ENCODE measurements around the gene AFP. TPM values are rescaled to one million over a fixed set of nuclear protein-coding genes. Genes with fewer than 3 reads are reported as not detected.

The AFP gene
- total RNA-seq, 1 donor from 2014 or later: not detected

- no peaks in the 10 kb centered on the region for H3K36me3 Mint-ChIP-seq
- H3K27ac Mint-ChIP-seq: no peak overlapping the region
- H3K27ac ChIP-seq: no peak overlapping the region
- no peaks in the 10 kb centered on the region for H4K20me1 ChIP-seq (ENCODE audit: low read depth)
- no peak overlapping the region for H3K9ac ChIP-seq
- no peaks in the 10 kb centered on the region for H3K79me2 ChIP-seq (ENCODE audit: low read depth)
- no peaks in the 10 kb centered on the region for H3K9me3 ChIP-seq (ENCODE audit: low read depth)
- H3K4me3 ChIP-seq: no peak overlapping the region
- H3K27me3 Mint-ChIP-seq (ENCODE audit: insufficient read depth, low read depth): no peaks in the 10 kb centered on the region
- H3K4me1 Mint-ChIP-seq: no peaks in the 10 kb centered on the region
- DNase-seq (ENCODE audit: low spot score): no peak
- H2AFZ ChIP-seq (replicated peaks): no peak overlapping the region
- H3K4me2 ChIP-seq: no peak overlapping the region
- H3K36me3 ChIP-seq: no peaks in the 10 kb centered on the region
- H3K4me3 Mint-ChIP-seq: no peak overlapping the region
- H3K9me3 Mint-ChIP-seq: peaks cover 11% of the 10 kb centered on the region
- H3K4me1 ChIP-seq: no peaks in the 10 kb centered on the region
- no peaks in the 10 kb centered on the region for H3K27me3 ChIP-seq
- TF ChIP-seq CTCF (IDR thresholded peaks at IDR 0.05) (no peak), EZH2phosphoT487 (IDR thresholded peaks at IDR 0.05) (no peak), EZH2 (IDR thresholded peaks at IDR 0.05) (no peak)
- no peaks in the 10 kb centered on the region for H3F3A ChIP-seq (ENCODE audit: low read depth)
Measured at GRCh38 chr4:73468170-73468569, 32.1 kb downstream of the AFP start.

GRCh38 chr4:73470728-73471127 is 34.7 kb downstream of the AFP start:
- Histone ChIP-seq H3K9ac (no peak overlapping the region), H3K27me3 (no peaks in the 10 kb centered on the region), H4K20me1 (ENCODE audit: low read depth) (no peaks in the 10 kb centered on the region), H3K9me3 (ENCODE audit: low read depth) (no peaks in the 10 kb centered on the region), H3K79me2 (ENCODE audit: low read depth) (no peaks in the 10 kb centered on the region), H3F3A (ENCODE audit: low read depth) (no peaks in the 10 kb centered on the region), H3K4me3 (no peak overlapping the region), H3K4me1 (no peaks in the 10 kb centered on the region), H3K27ac (no peak overlapping the region), H2AFZ (replicated peaks) (no peak overlapping the region), H3K36me3 (no peaks in the 10 kb centered on the region), H3K4me2 (no peak overlapping the region)
- Mint-ChIP-seq H3K9me3 (peaks cover 30% of the 10 kb centered on the region), H3K36me3 (no peaks in the 10 kb centered on the region), H3K27me3 (ENCODE audit: insufficient read depth, low read depth) (no peaks in the 10 kb centered on the region), H3K4me3 (no peak overlapping the region), H3K4me1 (no peaks in the 10 kb centered on the region), H3K27ac (no peak overlapping the region)
- DNase-seq (ENCODE audit: low spot score): no peak
- TF ChIP-seq CTCF (IDR thresholded peaks at IDR 0.05): no peak
- TF ChIP-seq EZH2phosphoT487 (IDR thresholded peaks at IDR 0.05): no peak

- Histone ChIP-seq H4K20me1 (ENCODE audit: low read depth) (no peaks in the 10 kb centered on the region), H3K36me3 (no peaks in the 10 kb centered on the region), H3K27ac (no peak overlapping the region), H3K4me2 (no peak overlapping the region), H3K27me3 (no peaks in the 10 kb centered on the region), H3K79me2 (ENCODE audit: low read depth) (no peaks in the 10 kb centered on the region), H3K9ac (no peak overlapping the region), H3F3A (ENCODE audit: low read depth) (no peaks in the 10 kb centered on the region), H2AFZ (replicated peaks) (no peak overlapping the region), H3K4me1 (no peaks in the 10 kb centered on the region), H3K9me3 (ENCODE audit: low read depth) (no peaks in the 10 kb centered on the region), H3K4me3 (no peak overlapping the region)
- no peak for DNase-seq (ENCODE audit: low spot score)
- Mint-ChIP-seq H3K4me1 (no peaks in the 10 kb centered on the region), H3K27me3 (ENCODE audit: insufficient read depth, low read depth) (peaks cover 6% of the 10 kb centered on the region), H3K9me3 (peaks cover 29% of the 10 kb centered on the region), H3K27ac (no peak overlapping the region), H3K36me3 (no peaks in the 10 kb centered on the region), H3K4me3 (no peak overlapping the region)
- no peak for TF ChIP-seq CTCF (IDR thresholded peaks at IDR 0.05)
- no peak for TF ChIP-seq EZH2 (IDR thresholded peaks at IDR 0.05)
- no peak for TF ChIP-seq EZH2phosphoT487 (IDR thresholded peaks at IDR 0.05)
Measured at GRCh38 chr4:73477176-73477575, 41.2 kb downstream of the AFP start.

DNA sequence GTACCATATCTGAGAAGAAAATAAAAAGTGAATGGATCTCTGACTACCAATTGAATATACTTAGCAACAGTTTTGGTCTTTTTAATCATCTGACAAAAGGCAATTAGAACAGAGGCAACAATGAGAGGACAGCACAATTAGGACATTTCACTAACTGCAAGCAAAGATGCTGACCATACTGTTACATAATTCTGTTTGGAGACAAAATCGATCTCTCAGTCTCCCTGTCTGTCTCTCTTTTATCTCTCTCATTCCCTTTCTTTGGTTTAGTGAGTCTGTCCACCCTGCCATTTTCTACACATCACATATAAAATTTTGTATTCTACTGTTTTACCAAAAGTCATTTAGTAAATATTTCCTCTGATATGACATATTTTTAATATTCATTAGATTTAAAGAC is 43.3 kb downstream of the AFP start:
- no peak overlapping the region for H3K4me3 ChIP-seq

More for the DNA sequence above, 43.3 kb downstream of the AFP start:
- no peak overlapping the region for H3K27ac Mint-ChIP-seq
- no peak overlapping the region for H3K9ac ChIP-seq
- no peaks in the 10 kb centered on the region for H3K27me3 ChIP-seq
- TF ChIP-seq EZH2phosphoT487 (IDR thresholded peaks at IDR 0.05) (no peak), CTCF (IDR thresholded peaks at IDR 0.05) (no peak), EZH2 (IDR thresholded peaks at IDR 0.05) (no peak)
- no peaks in the 10 kb centered on the region for H3K4me1 ChIP-seq
- peaks cover 13% of the 10 kb centered on the region for H3K9me3 Mint-ChIP-seq
- no peaks in the 10 kb centered on the region for H3K9me3 ChIP-seq (ENCODE audit: low read depth)
- H3K36me3 Mint-ChIP-seq: no peaks in the 10 kb centered on the region
- no peak overlapping the region for H2AFZ ChIP-seq (replicated peaks)
- H3K4me2 ChIP-seq: no peak overlapping the region
- no peaks in the 10 kb centered on the region for H3K36me3 ChIP-seq
- no peak overlapping the region for H3K27ac ChIP-seq
- H3K4me3 Mint-ChIP-seq: no peak overlapping the region
- DNase-seq (ENCODE audit: low spot score): no peak
- H3K4me1 Mint-ChIP-seq: no peaks in the 10 kb centered on the region
- peaks cover 6% of the 10 kb centered on the region for H3K27me3 Mint-ChIP-seq (ENCODE audit: insufficient read depth, low read depth)
- H4K20me1 ChIP-seq (ENCODE audit: low read depth): no peaks in the 10 kb centered on the region
- H3F3A ChIP-seq (ENCODE audit: low read depth): no peaks in the 10 kb centered on the region
- H3K79me2 ChIP-seq (ENCODE audit: low read depth): no peaks in the 10 kb centered on the region
